Ishikawa (cell line): Measurements from ENCODE around the gene PRKCE.

Source experiments
- CEBPB ChIP-seq: IDR thresholded peaks from 2 replicates; pipeline ENCODE4 v1.6.1; 2012
- CREB1 ChIP-seq: IDR thresholded peaks from 2 replicates; pipeline ENCODE4 v1.6.1; 2012; ENCODE audit warnings: low read depth
- EGR1 ChIP-seq: IDR thresholded peaks from 2 replicates; pipeline ENCODE4 v1.6.1; 2012
- EP300 ChIP-seq: IDR thresholded peaks from 2 replicates; pipeline ENCODE4 v1.6.1; 2012; ENCODE audit warnings: borderline replicate concordance
- FOXM1 ChIP-seq: IDR thresholded peaks from 2 replicates; pipeline ENCODE4 v1.6.1; 2012; ENCODE audit warnings: low read depth, borderline replicate concordance
- NFIC ChIP-seq: IDR thresholded peaks from 2 replicates; pipeline ENCODE4 v1.6.1; 2012
- RAD21 ChIP-seq: IDR thresholded peaks from 2 replicates; pipeline ENCODE4 v1.6.1; 2012; ENCODE audit warnings: low read depth
- TAF1 ChIP-seq: IDR thresholded peaks from 2 replicates; pipeline ENCODE4 v1.6.1; 2012; ENCODE audit warnings: low read depth, mild to moderate bottlenecking
- TCF12 ChIP-seq: IDR thresholded peaks from 2 replicates; pipeline ENCODE4 v1.6.1; 2012; ENCODE audit warnings: low read depth
- TEAD4 ChIP-seq: IDR thresholded peaks from 2 replicates; pipeline ENCODE4 v1.6.1; 2012
- YY1 ChIP-seq: IDR thresholded peaks from 2 replicates; pipeline ENCODE4 v1.6.1; 2012; ENCODE audit warnings: low read depth
- ZBTB7A ChIP-seq: IDR thresholded peaks from 2 replicates; pipeline ENCODE4 v1.6.1; 2012; ENCODE audit warnings: low read depth
- TF ChIP-seq, protein P1 (sequence below): IDR thresholded peaks from 2 replicates; pipeline ENCODE4 v1.6.1; 2012
- TF ChIP-seq, protein P2 (sequence below): IDR thresholded peaks from 2 replicates; pipeline ENCODE4 v1.6.1; 2012; ENCODE audit warnings: low read depth, mild to moderate bottlenecking
- TF ChIP-seq, protein P3 (sequence below): IDR thresholded peaks from 2 replicates; pipeline ENCODE4 v1.6.1; 2012

PRKCE gene

DNA sequence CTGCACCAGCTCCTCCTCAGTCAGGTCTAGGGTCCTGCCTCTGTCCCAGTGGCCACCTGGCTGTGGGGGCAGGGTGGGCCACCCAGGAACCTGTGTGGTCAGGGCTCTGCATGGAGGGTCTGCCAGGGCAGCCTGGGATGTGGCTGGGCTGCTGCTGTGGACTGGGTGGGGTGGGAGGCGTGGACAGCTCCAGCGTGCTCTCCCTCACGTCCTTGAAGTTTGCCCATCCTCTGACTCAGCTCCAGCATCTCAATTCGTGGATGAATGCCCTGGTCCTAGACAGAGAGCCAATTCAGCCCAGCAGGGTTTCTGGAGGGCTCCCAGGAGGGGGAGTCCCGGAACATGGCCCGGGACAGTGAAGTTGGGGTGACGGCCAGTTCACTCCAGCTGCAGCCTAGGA lies 581.4 kb downstream of the PRKCE start:
- TF ChIP-seq, protein P1, sequence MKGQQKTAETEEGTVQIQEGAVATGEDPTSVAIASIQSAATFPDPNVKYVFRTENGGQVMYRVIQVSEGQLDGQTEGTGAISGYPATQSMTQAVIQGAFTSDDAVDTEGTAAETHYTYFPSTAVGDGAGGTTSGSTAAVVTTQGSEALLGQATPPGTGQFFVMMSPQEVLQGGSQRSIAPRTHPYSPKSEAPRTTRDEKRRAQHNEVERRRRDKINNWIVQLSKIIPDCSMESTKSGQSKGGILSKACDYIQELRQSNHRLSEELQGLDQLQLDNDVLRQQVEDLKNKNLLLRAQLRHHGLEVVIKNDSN, result no peak
- TF ChIP-seq TAF1, result no peak
- TF ChIP-seq, protein P2, sequence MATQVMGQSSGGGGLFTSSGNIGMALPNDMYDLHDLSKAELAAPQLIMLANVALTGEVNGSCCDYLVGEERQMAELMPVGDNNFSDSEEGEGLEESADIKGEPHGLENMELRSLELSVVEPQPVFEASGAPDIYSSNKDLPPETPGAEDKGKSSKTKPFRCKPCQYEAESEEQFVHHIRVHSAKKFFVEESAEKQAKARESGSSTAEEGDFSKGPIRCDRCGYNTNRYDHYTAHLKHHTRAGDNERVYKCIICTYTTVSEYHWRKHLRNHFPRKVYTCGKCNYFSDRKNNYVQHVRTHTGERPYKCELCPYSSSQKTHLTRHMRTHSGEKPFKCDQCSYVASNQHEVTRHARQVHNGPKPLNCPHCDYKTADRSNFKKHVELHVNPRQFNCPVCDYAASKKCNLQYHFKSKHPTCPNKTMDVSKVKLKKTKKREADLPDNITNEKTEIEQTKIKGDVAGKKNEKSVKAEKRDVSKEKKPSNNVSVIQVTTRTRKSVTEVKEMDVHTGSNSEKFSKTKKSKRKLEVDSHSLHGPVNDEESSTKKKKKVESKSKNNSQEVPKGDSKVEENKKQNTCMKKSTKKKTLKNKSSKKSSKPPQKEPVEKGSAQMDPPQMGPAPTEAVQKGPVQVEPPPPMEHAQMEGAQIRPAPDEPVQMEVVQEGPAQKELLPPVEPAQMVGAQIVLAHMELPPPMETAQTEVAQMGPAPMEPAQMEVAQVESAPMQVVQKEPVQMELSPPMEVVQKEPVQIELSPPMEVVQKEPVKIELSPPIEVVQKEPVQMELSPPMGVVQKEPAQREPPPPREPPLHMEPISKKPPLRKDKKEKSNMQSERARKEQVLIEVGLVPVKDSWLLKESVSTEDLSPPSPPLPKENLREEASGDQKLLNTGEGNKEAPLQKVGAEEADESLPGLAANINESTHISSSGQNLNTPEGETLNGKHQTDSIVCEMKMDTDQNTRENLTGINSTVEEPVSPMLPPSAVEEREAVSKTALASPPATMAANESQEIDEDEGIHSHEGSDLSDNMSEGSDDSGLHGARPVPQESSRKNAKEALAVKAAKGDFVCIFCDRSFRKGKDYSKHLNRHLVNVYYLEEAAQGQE, result no peak
- TF ChIP-seq, protein P3, sequence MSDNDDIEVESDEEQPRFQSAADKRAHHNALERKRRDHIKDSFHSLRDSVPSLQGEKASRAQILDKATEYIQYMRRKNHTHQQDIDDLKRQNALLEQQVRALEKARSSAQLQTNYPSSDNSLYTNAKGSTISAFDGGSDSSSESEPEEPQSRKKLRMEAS, result no peak
- no peak for TF ChIP-seq ZBTB7A
- TF ChIP-seq NFIC, result no peak
- TF ChIP-seq YY1, result no peak
- no peak for TF ChIP-seq CREB1
- TF ChIP-seq TCF12, result no peak
- no peak for TF ChIP-seq RAD21
- TF ChIP-seq EP300, result no peak
- no peak for TF ChIP-seq FOXM1
- TF ChIP-seq EGR1, result no peak
- no peak for TF ChIP-seq TEAD4

DNA sequence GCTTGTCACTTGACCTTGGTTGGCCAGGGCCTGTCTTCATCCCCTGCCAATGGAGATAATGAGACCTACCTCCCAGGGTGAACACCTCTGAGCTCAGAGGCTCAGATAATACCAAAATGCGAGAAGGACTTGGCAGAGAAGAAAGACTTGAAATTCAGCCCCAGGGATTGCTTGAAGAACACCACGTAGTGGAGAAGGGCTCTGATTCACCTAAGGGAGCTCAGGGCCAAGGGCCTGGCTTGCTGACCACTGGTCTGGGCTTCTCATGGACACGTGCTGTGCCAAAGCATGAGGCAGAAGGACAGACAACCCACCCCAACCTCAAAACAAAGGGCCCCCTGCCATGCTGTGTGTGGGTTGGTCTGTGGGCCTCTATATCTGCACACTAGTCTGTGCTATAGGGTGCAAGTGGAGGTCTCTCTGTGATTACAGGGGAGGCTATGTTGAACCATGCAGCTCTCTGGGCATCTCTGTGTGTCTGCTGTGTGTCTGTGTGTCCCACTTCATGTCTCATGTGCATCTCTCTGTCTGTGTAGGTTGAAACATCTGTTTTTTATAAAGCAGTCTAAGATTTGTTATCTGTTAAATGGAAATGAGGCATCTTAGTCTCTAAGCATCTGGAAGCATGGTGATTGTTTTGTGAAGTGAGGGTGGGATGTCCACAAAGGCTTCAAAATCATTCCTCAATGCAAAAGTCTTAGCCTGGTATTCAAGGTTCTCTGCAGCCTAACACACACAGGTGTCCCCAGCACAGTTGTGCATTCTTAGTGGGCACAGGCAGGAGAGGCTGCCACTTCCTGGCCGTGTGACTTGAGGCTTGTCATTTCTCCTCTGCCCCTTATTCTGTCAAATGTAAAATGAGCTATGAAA lies 584.8 kb downstream of the PRKCE start:
- TF ChIP-seq TCF12 (no peak), YY1 (no peak), EGR1 (no peak), EP300 (no peak), ZBTB7A (no peak), RAD21 (no peak), CREB1 (no peak), TEAD4 (no peak), CEBPB (no peak), FOXM1 (no peak)
- TF ChIP-seq, protein P1, result no peak
- TF ChIP-seq, protein P2, result no peak

DNA sequence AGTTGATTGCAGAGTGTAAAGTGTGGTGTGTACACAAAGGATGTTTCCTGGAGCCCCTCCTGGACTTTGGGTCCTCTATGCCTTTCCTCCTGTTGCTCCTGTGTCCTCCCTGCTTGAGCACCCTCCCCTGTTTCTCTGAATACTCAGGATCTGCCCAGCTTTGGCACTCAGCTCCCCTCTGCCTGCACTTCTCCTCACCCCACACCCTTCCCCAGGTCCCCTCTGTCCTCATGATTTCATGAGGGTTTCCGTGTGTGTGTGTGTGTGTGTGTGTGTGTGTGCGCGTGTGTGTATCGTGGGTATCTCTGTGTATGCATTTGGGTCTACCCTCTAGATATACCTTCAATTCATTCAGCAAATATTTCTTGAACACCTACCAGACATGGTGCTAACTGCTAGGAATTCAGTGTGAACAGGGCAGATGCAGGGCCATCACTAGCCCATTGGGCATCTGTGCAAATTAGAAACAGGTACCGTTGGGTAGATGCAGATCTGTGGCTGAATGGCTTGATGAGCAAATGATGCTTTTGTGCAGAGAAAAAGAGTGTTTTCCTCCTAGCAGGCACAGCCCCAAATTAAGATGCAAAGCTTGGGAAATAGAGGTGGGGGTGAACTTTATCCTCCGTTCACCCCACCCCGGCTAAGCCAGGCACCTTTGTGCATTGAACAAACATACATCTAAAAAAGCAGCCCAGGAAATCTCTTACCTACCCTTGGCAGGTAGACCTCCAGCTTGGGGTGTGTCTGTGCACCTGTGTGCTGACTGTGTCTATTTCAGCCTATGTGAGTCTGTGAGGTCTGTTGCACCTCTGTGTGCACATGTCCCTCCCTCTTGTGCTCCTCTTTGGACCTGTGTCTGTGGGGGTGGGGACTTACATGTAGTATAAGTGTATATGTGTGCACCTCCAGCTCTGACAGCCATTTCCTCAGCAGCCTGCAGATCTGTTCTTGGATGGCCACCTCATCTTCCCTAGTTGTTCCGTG lies 585.7 kb downstream of the PRKCE start:
- TF ChIP-seq EP300 (no peak), EGR1 (no peak), YY1 (no peak), TEAD4 (no peak), FOXM1 (no peak), CREB1 (no peak), TAF1 (no peak), NFIC (no peak), CEBPB (no peak), ZBTB7A (no peak), TCF12 (no peak), RAD21 (no peak)
- TF ChIP-seq, protein P1, result no peak
- TF ChIP-seq, protein P2, result no peak
- TF ChIP-seq, protein P3, result no peak
